Ovary (tissue), 3 donors: ENCODE data around the gene SNAPC5.
"Not testable (repeated sequence)": the region's sequence is repeated elsewhere in the genome, so short reads cannot be mapped to it uniquely, and the experiment has no call there.

Source experiments
- POLR2A ChIP-seq: fragments of 450-650 bp; IDR thresholded peaks from one replicate; pipeline ENCODE4 v1.6.1; 2017; ENCODE audit warnings: antibody characterized with exemption, mild to moderate bottlenecking, moderate library complexity
- TF ChIP-seq, protein P1 (sequence below), 3 donors: fragments of 450-650 bp in 2 of 3; fragments of 200-600 bp in 1 of 3; IDR thresholded peaks; one replicate each; pipeline versions ENCODE4 v1.5.1 to v1.8.0; 2016 to 2022; ENCODE audit warnings: antibody characterized with exemption in 3 of 3, mild to moderate bottlenecking in 1 of 3
- donor health status: DM: no; HTN: no; CAD: no.

DNA sequence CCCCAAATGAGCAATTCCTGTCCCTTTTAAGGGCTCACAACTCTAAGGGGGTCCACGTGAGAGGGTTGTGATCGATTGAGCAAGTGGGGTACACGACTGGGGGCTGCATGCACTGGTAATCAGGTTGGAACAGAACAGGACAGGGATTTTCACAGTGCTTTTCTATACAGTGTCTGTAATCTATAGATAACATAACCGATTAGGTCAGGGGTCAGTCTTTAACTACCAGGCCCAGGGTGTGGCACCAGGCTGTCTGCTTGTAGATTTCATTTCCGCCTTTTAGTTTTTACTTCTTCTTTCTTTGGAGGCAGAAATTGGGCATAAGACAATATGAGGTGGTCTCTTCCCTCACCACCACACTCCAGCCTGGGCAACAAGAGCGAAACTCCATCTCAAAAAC is 32.3 kb downstream of the SNAPC5 start:
- TF ChIP-seq, protein P1, sequence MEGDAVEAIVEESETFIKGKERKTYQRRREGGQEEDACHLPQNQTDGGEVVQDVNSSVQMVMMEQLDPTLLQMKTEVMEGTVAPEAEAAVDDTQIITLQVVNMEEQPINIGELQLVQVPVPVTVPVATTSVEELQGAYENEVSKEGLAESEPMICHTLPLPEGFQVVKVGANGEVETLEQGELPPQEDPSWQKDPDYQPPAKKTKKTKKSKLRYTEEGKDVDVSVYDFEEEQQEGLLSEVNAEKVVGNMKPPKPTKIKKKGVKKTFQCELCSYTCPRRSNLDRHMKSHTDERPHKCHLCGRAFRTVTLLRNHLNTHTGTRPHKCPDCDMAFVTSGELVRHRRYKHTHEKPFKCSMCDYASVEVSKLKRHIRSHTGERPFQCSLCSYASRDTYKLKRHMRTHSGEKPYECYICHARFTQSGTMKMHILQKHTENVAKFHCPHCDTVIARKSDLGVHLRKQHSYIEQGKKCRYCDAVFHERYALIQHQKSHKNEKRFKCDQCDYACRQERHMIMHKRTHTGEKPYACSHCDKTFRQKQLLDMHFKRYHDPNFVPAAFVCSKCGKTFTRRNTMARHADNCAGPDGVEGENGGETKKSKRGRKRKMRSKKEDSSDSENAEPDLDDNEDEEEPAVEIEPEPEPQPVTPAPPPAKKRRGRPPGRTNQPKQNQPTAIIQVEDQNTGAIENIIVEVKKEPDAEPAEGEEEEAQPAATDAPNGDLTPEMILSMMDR (IDR thresholded peaks at IDR 0.05): not testable (repeated sequence)
- not testable (repeated sequence) for TF ChIP-seq POLR2A
